Measurements from ENCODE around the gene TRMT112. TPM values are rescaled to one million over a fixed set of nuclear protein-coding genes. Genes with fewer than 3 reads are reported as not detected.

TRMT112 gene
- total and polyA plus RNA-seq, 2 of the 8 experiments (the other 6 are each of a cell fraction or from before 2014, with no cell fraction given), result 300 to 650 TPM

GRCh38 chr11:64320556-64320955 lies 3.2 kb upstream of the TRMT112 start:
- Histone ChIP-seq H2AK5ac (ENCODE audit: low read depth, low read length) (no peak overlapping the region), H4K20me1 (replicated peaks in 1 of 2; ENCODE audit: control insufficient read depth in 1 of 2, insufficient read depth in 2 of 2, low read length in 2 of 2) (peaks cover 0 to 3% of the 10 kb centered on the region in 2 experiments), H3K9ac (replicated peaks in 1 of 4; ENCODE audit: extremely low read depth in 1 of 4, low read depth in 3 of 4, low read length in 3 of 4) (no peak overlapping the region), H3K27ac (ENCODE audit: low read depth, low read length) (no peak overlapping the region), H3K4ac (replicated peaks; ENCODE audit: insufficient read length, low read depth, low read length) (no peak overlapping the region), H4K91ac (replicated peaks; ENCODE audit: insufficient read length, low read length) (no peak overlapping the region), H3K4me2 (ENCODE audit: insufficient read depth in 1 of 2, low read depth in 2 of 2, low read length in 2 of 2) (no peak overlapping the region), H3K23me2 (ENCODE audit: low read depth, low read length) (peaks cover 5% of the 10 kb centered on the region; the same call in 1 of the 2 replicates), H2BK12ac (ENCODE audit: low read depth, low read length) (no peak overlapping the region), H3K23ac (ENCODE audit: insufficient read length) (no peak overlapping the region), H3K4me1 (replicated peaks in 1 of 4; ENCODE audit: control insufficient read depth in 3 of 4, insufficient read depth in 4 of 4, low read length in 3 of 4) (peaks cover 1 to 13% (median 7%) of the 10 kb centered on the region in 4 experiments; a peak in 6 of 7 replicates), H4K5ac (ENCODE audit: insufficient read length, low read depth, low read length) (no peak overlapping the region), H2BK20ac (ENCODE audit: low read length) (no peak overlapping the region), H3K79me2 (ENCODE audit: control insufficient read depth in 1 of 2, insufficient read depth in 2 of 2, low read length in 2 of 2) (peaks cover 0 to 15% of the 10 kb centered on the region in 2 experiments; a peak in 1 of 4 replicates), H3K56ac (replicated peaks; ENCODE audit: insufficient read length, low read depth, low read length) (no peak overlapping the region), H3K36me3 (ENCODE audit: control insufficient read depth in 2 of 4, insufficient read depth in 4 of 4, low read length in 3 of 4) (peaks cover under 1 to 20% (median 4%) of the 10 kb centered on the region in 4 experiments; a peak in 6 of 8 replicates), H2BK15ac (ENCODE audit: low read length) (no peak overlapping the region), H3K18ac (ENCODE audit: extremely low read depth, low read length) (no peak overlapping the region), H2BK120ac (replicated peaks; ENCODE audit: low read depth, low read length) (no peak overlapping the region), H3K27me3 (replicated peaks in 1 of 4; ENCODE audit: control insufficient read depth in 3 of 4, extremely low read depth in 1 of 4, insufficient read depth in 3 of 4, low read length in 3 of 4) (no peaks in the 10 kb centered on the region), H4K8ac (ENCODE audit: extremely low read depth, insufficient read depth, low read length) (no peak overlapping the region), H2BK5ac (ENCODE audit: low read depth, low read length) (no peak overlapping the region), H3K4me3 (ENCODE audit: extremely low read depth in 1 of 4, insufficient read depth in 2 of 4, low read depth in 3 of 4, low read length in 4 of 4) (no peak overlapping the region), H3K9me3 (ENCODE audit: insufficient read depth in 2 of 2, low read depth in 1 of 2, low read length in 1 of 2) (no peaks in the 10 kb centered on the region), H3K79me1 (ENCODE audit: low read depth, low read length) (peaks cover 7% of the 10 kb centered on the region; the same call in 1 of the 2 replicates), H2AFZ (ENCODE audit: low read length) (no peak overlapping the region), H3K14ac (ENCODE audit: insufficient read length) (no peak overlapping the region)
- WGBS, 2 experiments (ENCODE audit: extremely low coverage in 1 of 2, insufficient coverage in 1 of 2, insufficient read length in 1 of 2, insufficient replicate concordance in 2 of 2, low coverage in 1 of 2, low lambda C conversion rate in 2 of 2, missing lambda C conversion rate in 1 of 2), result 90% methylated on average over 7 of the region's 7 CpGs; no CpG with 5 or more reads in 1 of the 2 experiments
- ChIA-PET POLR2A (ENCODE audit: partially characterized antibody) (interaction anchor here (0.6 to 6.6 kb wide), 4 partner anchors 9 to 24 kb away, joined by 3 to 38 read pairs (median 8); no protein-coding TSS in a partner anchor), CTCF (ENCODE audit: partially characterized antibody) (interaction anchor here (1.8 to 20.8 kb wide), 2 partner anchors 17 to 20 kb away, joined by 4 to 614 read pairs; partner anchors contain the start of gene CCDC88B)
- TF ChIP-seq JUND (IDR thresholded peaks at IDR 0.05; ENCODE audit: low read length), result no peak
- TF ChIP-seq SP4 (IDR thresholded peaks at IDR 0.05; ENCODE audit: low read length), result no peak
- TF ChIP-seq KDM1A (IDR thresholded peaks at IDR 0.05; ENCODE audit: borderline replicate concordance, low read length), result no peak
- no peak for TF ChIP-seq CEBPB (IDR thresholded peaks at IDR 0.05; ENCODE audit: low read depth, low read length)
- no peak for TF ChIP-seq ATF2 (IDR thresholded peaks at IDR 0.05; ENCODE audit: low read length)
- TF ChIP-seq, protein P1, sequence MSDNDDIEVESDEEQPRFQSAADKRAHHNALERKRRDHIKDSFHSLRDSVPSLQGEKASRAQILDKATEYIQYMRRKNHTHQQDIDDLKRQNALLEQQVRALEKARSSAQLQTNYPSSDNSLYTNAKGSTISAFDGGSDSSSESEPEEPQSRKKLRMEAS (IDR thresholded peaks at IDR 0.05), result no peak
- TF ChIP-seq TEAD4 (IDR thresholded peaks at IDR 0.05; ENCODE audit: low read depth, low read length), result no peak
- DNase-seq (ENCODE audit: low read depth in 1 of 2, low spot score in 2 of 2) (no peak), FAIRE-seq (no peak)
